MCF 10A (cell line): ENCODE data around the gene ALG8. TPM values are rescaled to one million over a fixed set of nuclear protein-coding genes. Genes with fewer than 3 reads are reported as not detected.
"Not testable (repeated sequence)": the region's sequence is repeated elsewhere in the genome, so short reads cannot be mapped to it uniquely, and the experiment has no call there.

Experiments used
- BruUV-seq: library from RNA; stranded (reverse); fragments of 400-500 nt; replicated peaks from 2 replicates; lab custom pipeline; 2021; lab: Mats Ljungman, UMichigan
- CTCF ChIA-PET: fragments of 300-600 bp; sonication (Branson Sonifier 250); formaldehyde crosslinking; extraction: SDS; loops from one replicate; lab custom pipeline; 2021; ENCODE audit warnings: antibody characterized with exemption, inconsistent platforms; lab: Yijun Ruan, JAX
- POLR2A ChIA-PET: fragments of 300-600, 350-650 bp; sonication (Branson Sonifier 250); formaldehyde crosslinking; extraction: SDS; loops from one replicate; lab custom pipeline; 2020; ENCODE audit warnings: antibody characterized with exemption, inconsistent platforms; lab: Yijun Ruan, JAX
- DNase-seq: peaks from one replicate; pipeline ENCODE4 v3.0.0-alpha.2; 2018; ENCODE audit not compliant: unreplicated experiment
- H3K27ac Mint-ChIP-seq: one replicate; pipeline ENCODE4 v1.8.0; 2022; ENCODE audit warnings: mild to moderate bottlenecking, low read depth, mixed read lengths; ENCODE audit not compliant: unreplicated experiment
- H3K27me3 Mint-ChIP-seq: one replicate; pipeline ENCODE4 v1.8.0; 2022; ENCODE audit warnings: mixed read lengths; ENCODE audit not compliant: insufficient read depth, unreplicated experiment
- H3K36me3 Mint-ChIP-seq: one replicate; pipeline ENCODE4 v1.8.0; 2022; ENCODE audit warnings: mild to moderate bottlenecking, moderate library complexity, mixed read lengths; ENCODE audit not compliant: insufficient read depth, unreplicated experiment
- H3K4me1 Mint-ChIP-seq: one replicate; pipeline ENCODE4 v1.8.0; 2022; ENCODE audit warnings: mixed read lengths; ENCODE audit not compliant: insufficient read depth, unreplicated experiment
- H3K4me3 Mint-ChIP-seq: one replicate; pipeline ENCODE4 v1.8.0; 2022; ENCODE audit warnings: mild to moderate bottlenecking, moderate library complexity, mixed read lengths; ENCODE audit not compliant: unreplicated experiment
- H3K9me3 Mint-ChIP-seq: one replicate; pipeline ENCODE4 v1.8.0; 2022; ENCODE audit warnings: mixed read lengths; ENCODE audit not compliant: unreplicated experiment
- intact Hi-C: fragments of 100-400 bp; cut with micrococcal nuclease; formaldehyde crosslinking; loops from 2 replicates; pipeline ENCODE4 v1.14.1; 2022
- total RNA-seq: library from RNA; stranded (reverse); gene quantifications from 2 replicates; pipeline ENCODE4 v1.2.3, GENCODE V29; 2022
- TF ChIP-seq, protein P1 (sequence below): fragments of 200-600 bp; IDR thresholded peaks from one replicate; pipeline ENCODE4 v1.8.0; 2022; ENCODE audit warnings: antibody characterized with exemption, mild to moderate bottlenecking; ENCODE audit not compliant: unreplicated experiment

The ALG8 gene
- total RNA-seq, 1 experiment from 2014 or later = 37.2 TPM

DNA sequence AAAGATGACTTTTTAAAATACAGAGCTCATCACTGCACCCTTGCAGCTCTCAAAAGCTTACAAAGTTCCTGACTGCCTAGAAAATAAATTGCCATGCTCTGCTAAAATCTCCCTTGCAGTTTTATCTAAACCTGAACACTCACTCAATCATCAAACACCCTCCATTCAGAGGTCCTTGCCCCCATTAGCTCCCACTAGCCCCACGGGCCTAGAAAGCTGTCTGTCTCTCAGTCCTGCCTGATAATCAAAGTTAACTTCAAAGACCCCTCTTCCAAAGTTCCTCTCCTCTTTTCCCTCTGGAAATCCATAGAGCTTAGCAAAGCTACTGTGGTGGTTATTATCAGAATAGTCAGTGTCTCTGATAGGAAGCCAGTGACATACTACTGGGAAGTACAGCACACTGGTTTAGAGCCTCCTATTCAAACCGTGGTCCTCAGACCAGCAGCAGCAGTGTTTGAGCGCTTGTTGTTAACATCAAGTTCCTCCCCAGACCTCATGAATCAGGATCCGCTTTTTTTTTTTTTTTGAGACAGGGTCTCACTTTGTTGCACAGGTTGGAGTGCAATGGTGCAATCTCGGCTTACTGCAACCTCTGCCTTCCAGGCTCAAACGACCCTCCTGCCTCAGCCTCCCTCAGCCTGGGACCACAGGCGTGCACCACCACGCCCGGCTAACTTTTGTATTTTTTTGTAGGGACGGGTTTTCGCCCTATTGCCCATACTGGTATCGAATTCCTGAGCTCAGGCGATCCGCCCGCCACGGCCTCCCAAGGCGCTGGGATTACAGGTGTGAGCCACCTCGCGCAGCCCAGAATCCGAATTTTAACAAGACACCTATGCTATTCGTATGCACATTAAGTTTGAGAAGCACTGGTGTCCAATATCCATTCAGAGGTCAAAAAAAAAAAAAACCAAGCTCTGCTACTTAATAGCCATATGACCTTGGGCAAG is 60.9 kb downstream of the ALG8 start:
- peak overlapping the region; percentile 65 for H3K27ac Mint-ChIP-seq

DNA sequence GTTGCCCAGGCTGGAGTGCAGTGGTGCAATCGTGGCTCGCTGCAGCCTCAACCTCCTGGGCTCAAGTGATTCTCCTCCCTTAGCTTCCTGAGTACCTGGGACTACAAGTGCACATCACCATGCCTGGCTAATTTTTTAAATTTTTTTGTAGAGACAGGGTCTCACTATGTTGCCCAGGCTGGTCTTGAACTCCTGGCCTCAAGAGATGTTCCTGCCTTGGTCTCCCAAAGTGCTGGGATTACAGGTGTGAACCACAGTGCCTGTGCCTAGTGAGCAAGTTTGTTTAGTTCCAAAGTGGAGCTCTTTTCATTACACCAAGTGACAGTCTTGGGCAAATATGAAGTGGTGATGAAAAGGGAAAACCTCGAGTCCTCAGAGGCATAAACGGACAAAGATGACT is 61.8 kb downstream of the ALG8 start:
- Mint-ChIP-seq H3K27ac (peak overlapping the region; percentile 65), H3K4me3 (peak overlapping the region; percentile 83), H3K36me3 (peaks cover 24% of the 10 kb centered on the region), H3K4me1 (peaks cover 38% of the 10 kb centered on the region)
- ChIA-PET CTCF (interaction anchor here (0.6 to 2.1 kb wide), 6 partner anchors 9 to 487 kb away, joined by 3 to 17 read pairs (median 4); no protein-coding TSS in a partner anchor), POLR2A (interaction anchor here (0.6 to 1.4 kb wide), 3 partner anchors 10 to 111 kb away, joined by 3 to 5 read pairs (median 4); partner anchors contain the start of genes INTS4, KCTD21 and USP35)
- DNase-seq, H3K9me3 Mint-ChIP-seq, intact Hi-C loops, H3K27me3 Mint-ChIP-seq, BruUV-seq: not testable (repeated sequence)

More for the DNA sequence above, 60.9 kb downstream of the ALG8 start:
- no peak for DNase-seq
- Mint-ChIP-seq H3K4me1 (peaks cover 38% of the 10 kb centered on the region), H3K4me3 (peak overlapping the region; percentile 83), H3K27me3 (no peaks in the 10 kb centered on the region), H3K36me3 (peaks cover 22% of the 10 kb centered on the region), H3K9me3 (no peaks in the 10 kb centered on the region)
- no TSS peak for BruUV-seq
- CTCF ChIA-PET = interaction anchor here (0.7 to 2.4 kb wide), 10 partner anchors 10 to 486 kb away, joined by 3 to 17 read pairs (median 3); partner anchors contain the start of gene INTS4
- POLR2A ChIA-PET = interaction anchor here (0.6 to 3.1 kb wide), 16 partner anchors 9 to 339 kb away, joined by 3 to 28 read pairs (median 5); partner anchors contain the start of genes ALG8, GAB2, INTS4 and KCTD21
- intact Hi-C loops = loop anchor here (1.0 kb wide), 1 partner anchor 27 kb away; no protein-coding TSS in a partner anchor
- TF ChIP-seq, protein P1, sequence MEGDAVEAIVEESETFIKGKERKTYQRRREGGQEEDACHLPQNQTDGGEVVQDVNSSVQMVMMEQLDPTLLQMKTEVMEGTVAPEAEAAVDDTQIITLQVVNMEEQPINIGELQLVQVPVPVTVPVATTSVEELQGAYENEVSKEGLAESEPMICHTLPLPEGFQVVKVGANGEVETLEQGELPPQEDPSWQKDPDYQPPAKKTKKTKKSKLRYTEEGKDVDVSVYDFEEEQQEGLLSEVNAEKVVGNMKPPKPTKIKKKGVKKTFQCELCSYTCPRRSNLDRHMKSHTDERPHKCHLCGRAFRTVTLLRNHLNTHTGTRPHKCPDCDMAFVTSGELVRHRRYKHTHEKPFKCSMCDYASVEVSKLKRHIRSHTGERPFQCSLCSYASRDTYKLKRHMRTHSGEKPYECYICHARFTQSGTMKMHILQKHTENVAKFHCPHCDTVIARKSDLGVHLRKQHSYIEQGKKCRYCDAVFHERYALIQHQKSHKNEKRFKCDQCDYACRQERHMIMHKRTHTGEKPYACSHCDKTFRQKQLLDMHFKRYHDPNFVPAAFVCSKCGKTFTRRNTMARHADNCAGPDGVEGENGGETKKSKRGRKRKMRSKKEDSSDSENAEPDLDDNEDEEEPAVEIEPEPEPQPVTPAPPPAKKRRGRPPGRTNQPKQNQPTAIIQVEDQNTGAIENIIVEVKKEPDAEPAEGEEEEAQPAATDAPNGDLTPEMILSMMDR = no peak

DNA sequence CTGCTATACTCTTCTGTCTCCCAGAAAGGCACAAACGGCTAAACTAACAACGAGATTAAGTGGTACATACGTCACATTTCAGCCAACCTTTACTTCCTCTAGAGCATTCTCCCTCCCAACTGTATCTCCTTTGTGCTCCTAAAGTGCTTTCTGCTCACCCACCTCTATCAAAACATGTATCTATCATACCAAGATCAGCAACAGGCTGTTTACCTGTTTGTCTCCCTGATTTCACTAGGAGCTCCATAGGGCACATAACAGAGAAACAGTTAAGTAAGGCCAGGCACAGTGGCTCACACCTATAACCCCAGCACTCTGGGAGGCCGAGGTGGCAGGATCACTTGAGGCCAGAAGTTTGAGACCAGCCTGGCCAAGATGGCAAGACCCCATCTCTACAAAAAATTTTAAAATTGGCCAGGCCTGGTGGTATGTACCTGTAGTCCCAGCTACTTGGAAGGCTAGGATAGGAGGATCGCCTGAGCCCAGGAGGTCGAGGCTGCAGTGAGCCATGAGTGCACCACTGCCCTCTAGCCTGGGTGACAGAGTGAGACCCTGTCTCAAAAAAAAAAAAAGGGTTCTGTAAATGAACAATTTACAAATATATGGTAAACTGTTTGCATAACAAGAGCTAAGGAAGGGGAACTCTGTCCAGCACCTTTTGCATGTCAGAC is 62.6 kb downstream of the ALG8 start:
- BruUV-seq = no TSS peak
- Mint-ChIP-seq H3K36me3 (peaks cover 29% of the 10 kb centered on the region), H3K4me3 (no peak overlapping the region), H3K9me3 (no peaks in the 10 kb centered on the region), H3K4me1 (peaks cover 38% of the 10 kb centered on the region), H3K27ac (no peak overlapping the region), H3K27me3 (no peaks in the 10 kb centered on the region)
- ChIA-PET CTCF (interaction anchor here (0.6 to 2.1 kb wide), 5 partner anchors 8 to 339 kb away, joined by 3 to 17 read pairs (median 5); no protein-coding TSS in a partner anchor), POLR2A (interaction anchor here (0.6 to 1.4 kb wide), 4 partner anchors 9 to 112 kb away, joined by 3 to 5 read pairs (median 4); partner anchors contain the start of genes INTS4, KCTD21 and USP35)
- TF ChIP-seq, protein P1 = no peak
- DNase-seq = no peak
- intact Hi-C loops = no loop called here

DNA sequence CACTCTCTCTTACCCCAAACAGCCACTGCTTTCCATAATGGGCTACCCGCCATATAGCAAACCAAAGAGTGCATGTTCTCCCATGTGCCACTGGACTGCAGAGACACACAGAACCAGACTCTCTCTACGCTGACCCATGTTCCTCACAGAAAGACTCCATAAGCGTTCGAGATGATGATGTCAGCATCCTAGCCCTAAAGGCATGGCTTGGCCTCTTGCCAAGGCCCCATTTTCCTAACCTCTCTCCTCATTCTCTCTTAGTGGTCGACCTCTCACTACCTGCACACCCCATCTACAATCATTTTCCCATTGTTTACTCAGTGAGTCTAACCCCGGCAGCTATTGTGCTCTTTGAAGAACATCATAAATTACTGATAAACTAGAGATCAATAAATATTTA is 64.7 kb downstream of the ALG8 start:
- Mint-ChIP-seq H3K36me3 (peaks cover 45% of the 10 kb centered on the region), H3K4me1 (peaks cover 36% of the 10 kb centered on the region), H3K4me3 (no peak overlapping the region), H3K27me3 (no peaks in the 10 kb centered on the region), H3K9me3 (no peaks in the 10 kb centered on the region), H3K27ac (peak overlapping the region; percentile 75)
- no TSS peak for BruUV-seq
- ChIA-PET POLR2A (no interaction called here), CTCF (interaction anchor here (0.7 kb wide), 1 partner anchor 331 kb away, joined by 4 read pairs; no protein-coding TSS in a partner anchor)
- peak; percentile 58 for DNase-seq
- TF ChIP-seq, protein P1 = no peak
- intact Hi-C loops = no loop called here
